Activated CD8-positive, alpha-beta memory T cell treated with anti-CD3 and anti-CD28 coated beads for 36 hours (primary cell): ENCODE measurements around the gene SPPL3. TPM values are rescaled to one million over a fixed set of nuclear protein-coding genes. Genes with fewer than 3 reads are reported as not detected.

ENCODE experiments used
- CTCF ChIA-PET: fragments of 350-600 bp; sonication (Branson Sonifier 250); formaldehyde crosslinking; loops from one replicate; lab custom pipeline; 2021; ENCODE audit warnings: antibody characterized with exemption; lab: Charles Lee
- POLR2A ChIA-PET: fragments of 350-600 bp; sonication (Branson Sonifier 250); formaldehyde crosslinking; loops from one replicate; lab custom pipeline; 2021; ENCODE audit warnings: antibody characterized with exemption; lab: Charles Lee
- total RNA-seq, 2 experiments: library from RNA; stranded (reverse); gene quantifications; one replicate each; pipeline ENCODE4 v1.2.3, GENCODE V29; 2021

SPPL3 gene
- total RNA-seq, 2 experiments from 2014 or later, result 30.6 to 31.0 TPM

DNA sequence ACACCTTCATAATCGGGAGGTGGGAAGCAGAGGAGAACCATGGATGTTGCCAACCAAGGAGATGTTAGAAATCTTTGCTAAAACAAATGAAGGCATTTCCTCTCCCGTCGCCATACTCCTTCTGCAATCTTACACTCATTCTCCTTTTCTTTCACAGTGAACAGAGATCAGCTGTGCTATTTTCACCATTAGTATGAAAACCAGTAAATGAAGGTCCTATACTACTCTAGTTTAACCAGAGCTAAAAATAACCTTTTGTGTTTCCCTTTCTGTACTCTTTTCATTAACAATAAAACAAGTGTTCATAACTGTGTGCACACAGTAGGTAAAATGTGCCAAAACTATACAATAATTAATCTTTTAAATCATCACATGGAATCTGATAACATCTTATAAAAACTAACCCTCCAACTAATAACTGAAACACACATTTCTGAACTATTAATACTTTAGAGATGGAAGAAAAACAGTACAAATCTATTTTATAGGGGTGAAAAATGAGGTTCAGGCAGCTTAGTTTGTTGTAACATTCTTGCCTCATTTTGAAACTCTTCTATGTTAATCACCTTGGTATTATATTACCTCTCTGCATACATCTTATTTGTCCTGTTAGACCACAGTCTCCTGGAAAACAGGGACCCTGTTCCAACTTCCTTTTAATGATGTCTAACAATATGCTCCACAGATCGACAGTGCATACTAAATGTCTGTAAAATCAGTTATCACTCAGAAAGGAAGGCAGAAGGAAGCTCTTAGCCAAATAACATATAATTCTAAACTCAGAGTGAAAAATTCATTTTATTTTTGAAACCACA lies 69.5 kb downstream of the SPPL3 start:
- CTCF ChIA-PET, result interaction anchor here (0.5 to 1.1 kb wide), 3 partner anchors 75 to 338 kb away, joined by 3 read pairs; no protein-coding TSS in a partner anchor
- POLR2A ChIA-PET, result interaction anchor here (0.6 kb wide), 2 partner anchors 138 to 432 kb away, joined by 3 to 5 read pairs; no protein-coding TSS in a partner anchor

DNA sequence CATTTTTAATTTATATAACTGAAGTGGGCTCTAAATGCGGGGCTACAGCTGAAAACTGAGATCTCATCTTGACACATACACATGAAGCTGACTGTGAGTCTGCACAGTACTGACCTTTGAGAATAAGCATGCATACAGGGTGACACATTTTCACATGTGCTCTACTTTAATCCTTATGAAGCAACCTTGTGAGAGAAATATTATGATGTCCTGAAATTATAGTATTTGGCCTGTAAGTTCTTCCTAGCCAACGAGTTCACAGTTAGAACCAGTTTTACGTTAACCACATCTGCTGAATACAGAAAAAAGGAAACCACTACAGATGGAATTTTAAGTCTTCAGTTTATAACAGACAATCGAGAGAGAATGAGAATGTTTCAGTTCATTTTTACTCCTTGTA lies 70.3 kb downstream of the SPPL3 start:
- ChIA-PET POLR2A (interaction anchor here (0.6 kb wide), 1 partner anchor 138 kb away, joined by 3 read pairs; no protein-coding TSS in a partner anchor), CTCF (no interaction called here)

DNA sequence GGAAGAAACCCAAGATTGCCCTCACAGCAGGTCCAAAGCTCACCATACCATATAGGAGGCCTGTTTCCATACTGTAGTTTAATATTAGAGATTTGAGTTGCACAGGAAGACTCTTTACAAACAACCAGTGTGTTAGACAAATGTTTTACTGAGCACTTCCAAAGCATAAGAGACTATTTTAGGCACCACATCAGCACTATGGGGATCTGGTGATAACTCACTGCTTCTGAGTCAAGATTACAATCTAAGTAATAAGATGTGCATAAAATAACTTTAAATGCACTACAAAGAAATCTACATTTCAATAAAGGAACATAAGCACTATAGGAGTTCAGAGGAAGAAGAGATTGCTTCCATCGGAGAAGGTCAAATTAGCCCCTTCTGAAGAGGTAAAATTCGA lies 71.4 kb downstream of the SPPL3 start:
- POLR2A ChIA-PET, result no interaction called here
- CTCF ChIA-PET, result no interaction called here

DNA sequence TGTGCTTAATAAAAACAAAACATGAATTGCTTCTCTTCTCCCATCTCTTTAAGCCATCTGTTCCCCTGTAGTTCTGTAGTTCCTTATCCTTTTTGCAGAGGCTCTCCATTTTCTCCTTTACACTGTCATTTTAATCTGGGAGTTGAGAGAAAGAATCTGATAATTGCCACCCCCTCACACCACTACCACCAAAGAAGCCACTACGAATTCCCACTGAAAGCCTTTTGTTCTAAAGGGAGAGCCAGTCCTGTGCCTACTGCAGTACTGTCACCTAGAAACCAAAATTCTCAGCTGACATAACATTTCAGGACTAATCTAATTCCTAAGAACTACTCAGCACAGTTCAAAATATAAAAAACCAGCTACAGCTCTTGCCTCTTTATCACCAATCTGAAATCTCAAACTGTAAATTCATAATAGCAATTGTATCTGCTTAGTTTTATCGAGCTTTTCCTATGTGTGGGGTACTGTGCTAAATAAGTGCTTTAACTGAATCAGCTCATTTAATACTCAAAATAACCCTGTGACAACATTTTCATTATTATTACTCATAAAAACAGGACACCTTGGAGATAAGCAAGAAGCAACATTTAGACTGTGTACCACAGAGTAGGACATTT lies 72.4 kb downstream of the SPPL3 start:
- POLR2A ChIA-PET, result no interaction called here
- CTCF ChIA-PET, result no interaction called here

DNA sequence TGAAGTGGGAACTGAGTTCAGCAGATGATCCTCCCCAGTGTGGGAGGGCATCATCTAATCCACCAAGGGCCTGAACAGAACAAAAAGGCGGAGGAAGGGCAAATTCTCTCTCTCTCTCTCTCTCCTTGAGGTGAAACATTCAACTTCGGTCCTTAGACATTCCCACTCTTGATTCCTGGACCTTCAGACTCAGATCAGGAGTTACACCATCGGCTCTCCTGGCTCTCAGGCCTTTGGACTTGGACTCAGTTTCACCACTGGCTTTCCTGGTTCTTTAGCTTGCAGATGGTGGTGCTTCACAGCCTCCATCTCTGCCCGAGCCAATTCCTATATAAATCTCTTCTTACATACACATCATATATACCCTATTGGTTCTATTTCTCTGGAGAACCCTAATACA lies 73.2 kb downstream of the SPPL3 start:
- ChIA-PET CTCF (no interaction called here), POLR2A (no interaction called here)

DNA sequence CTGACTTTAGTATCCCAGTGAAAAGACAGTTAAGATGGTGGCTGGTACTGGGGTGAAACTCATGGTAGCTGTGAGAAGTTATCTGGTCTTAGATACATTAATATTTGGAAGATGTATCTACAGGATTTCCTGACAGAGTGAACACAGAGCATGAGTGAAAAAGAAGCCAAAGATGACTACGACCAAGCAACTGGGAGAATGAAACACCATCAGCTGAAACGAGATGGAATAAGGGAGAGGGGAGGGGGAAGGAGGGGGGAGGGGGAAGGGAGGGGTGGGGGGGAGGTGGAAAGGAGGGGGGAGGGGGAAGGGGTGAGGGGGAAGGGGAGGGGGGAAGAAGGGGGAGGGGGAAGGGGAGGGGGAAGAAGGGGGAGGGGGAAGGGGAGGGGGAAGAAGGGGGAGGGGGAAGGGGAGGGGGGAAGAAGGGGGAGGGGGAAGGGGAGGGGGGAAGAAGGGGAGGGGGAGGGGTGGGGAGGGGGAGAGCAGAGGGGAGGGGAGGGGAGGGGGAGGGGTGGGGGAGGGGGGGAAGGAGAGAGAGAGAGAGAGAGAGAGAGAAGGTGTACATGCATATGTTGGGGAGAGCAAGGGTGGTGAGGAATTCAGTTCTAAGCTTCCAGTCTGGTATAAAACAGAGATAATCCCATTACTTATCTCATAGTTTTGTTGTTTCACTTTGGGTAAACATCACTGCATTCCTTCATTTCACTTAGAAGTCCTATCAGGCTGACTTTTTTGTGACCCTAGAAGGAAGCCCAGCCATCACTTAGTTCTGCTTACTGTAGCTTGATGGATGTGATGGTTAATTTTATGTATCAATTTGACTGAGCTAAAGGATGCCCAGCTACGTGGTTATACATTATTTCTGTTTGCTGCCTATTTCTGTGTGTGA lies 73.9 kb downstream of the SPPL3 start:
- ChIA-PET POLR2A (no interaction called here), CTCF (no interaction called here)

DNA sequence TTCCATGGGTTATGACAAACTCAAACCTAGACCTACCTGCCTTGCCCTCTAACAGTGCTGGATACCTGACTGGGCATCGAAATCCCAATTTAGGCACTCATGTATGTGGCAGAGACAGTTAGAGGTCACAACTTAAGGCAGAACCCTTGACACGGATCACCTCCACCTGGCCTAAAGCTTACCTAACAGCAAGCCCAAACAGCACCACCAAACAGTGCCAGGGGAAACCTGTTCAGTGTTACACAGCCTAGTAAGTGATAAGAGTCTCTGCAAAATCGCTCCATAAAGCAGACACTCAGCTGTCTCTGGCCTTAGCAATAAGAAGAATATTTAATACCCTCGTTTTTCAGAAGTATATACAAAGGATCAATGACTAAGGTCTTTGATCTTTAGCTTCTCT lies 77.8 kb downstream of the SPPL3 start:
- ChIA-PET CTCF (no interaction called here), POLR2A (no interaction called here)

DNA sequence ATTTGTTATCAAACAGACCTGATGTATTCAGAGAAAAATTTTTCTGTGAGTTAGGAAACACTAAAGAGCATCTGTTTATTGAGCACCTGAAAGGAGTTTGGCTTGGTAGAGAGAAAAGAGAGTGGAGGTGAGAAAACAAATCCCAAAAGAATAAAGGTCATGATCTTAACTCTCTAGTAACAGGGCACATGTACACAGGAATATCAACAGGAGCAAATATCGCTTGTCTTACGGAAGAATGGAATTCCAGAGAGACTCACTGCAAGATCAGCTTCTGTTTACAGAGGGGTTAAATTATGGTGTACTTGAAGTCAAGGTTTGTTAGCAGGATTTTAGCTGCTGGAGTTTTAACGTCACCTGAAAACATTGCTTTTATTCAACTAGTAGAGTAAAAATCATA lies 78.8 kb downstream of the SPPL3 start:
- ChIA-PET CTCF (no interaction called here), POLR2A (no interaction called here)

DNA sequence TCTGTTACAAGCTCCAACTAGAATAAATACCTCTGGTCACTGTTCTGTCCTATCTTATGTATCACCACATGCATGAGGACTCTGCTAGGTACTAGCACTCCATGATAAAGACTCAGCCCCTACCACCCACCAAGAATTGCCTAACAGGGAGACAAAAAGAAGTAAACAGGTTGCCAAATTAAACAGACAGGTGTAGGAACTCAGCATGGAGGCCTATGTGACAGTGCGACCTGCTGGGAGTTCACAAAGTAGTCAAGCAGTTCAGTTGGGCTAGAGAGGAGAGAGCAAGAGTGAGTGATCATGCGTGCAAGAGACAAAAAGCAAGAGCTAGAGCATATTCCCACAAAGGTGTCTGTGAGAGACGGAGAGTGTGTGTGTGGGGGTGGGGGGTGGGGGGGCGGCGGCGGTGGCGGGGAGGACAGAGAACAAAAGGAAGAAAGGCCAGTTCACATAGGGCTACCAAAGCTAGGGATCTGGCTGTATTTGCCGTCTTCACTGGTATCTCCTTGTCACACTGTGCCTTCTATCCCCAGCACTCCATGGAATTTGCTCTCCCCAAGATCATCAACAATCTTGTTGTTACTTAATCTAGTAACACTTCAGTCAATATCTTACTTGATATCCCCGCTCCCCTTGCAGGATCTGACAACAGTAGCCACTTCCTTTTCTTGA lies 81.2 kb downstream of the SPPL3 start:
- ChIA-PET CTCF (interaction anchor here (0.6 kb wide), 1 partner anchor 273 kb away, joined by 3 read pairs; no protein-coding TSS in a partner anchor), POLR2A (no interaction called here)

DNA sequence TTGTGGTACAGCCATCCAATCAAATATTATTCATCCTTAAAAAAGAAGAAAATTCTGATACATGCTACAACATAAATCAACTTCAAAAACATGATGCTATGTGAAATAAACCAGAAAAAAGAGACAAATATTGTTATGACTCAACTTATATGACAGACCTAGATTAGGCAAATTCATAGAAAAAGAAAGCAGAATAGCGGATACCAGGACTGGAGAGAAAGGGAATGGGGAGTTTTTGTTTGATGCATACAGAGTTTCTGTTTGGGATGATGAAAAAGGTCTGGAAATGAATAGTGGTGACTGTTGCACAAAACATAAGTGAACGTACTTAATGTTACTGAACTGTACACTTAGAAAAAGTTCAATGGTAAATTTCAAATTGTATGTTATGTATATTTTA lies 82.3 kb downstream of the SPPL3 start:
- CTCF ChIA-PET, result no interaction called here
- POLR2A ChIA-PET, result no interaction called here

DNA sequence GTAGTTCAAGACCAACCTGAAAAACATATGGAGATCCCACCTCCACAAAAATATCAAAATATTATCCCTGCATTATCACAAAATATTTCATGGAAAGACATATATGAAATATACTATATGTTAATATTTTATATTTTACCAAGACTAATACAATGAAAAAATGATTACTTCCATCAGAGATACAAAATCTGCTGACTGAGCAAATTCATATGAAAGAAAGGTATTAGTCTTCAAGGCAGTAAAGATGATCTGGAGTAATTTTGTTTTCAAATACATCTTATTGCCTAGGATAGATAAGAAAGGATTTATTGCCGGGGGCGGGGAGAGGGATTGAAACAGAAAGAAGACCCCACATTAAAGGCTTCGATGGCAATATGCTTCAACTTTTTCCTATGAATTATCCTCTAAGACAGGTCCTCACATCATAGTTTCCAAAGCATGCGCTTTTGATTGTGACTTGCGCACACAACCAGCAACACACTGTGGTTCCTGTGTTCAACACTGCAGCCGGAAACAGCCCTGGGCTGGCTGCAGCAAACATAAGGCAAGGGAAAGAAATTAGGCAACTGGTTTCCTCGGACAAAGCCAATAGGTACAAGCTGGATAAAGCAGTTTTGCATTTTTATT lies 83.2 kb downstream of the SPPL3 start:
- ChIA-PET CTCF (no interaction called here), POLR2A (no interaction called here)

DNA sequence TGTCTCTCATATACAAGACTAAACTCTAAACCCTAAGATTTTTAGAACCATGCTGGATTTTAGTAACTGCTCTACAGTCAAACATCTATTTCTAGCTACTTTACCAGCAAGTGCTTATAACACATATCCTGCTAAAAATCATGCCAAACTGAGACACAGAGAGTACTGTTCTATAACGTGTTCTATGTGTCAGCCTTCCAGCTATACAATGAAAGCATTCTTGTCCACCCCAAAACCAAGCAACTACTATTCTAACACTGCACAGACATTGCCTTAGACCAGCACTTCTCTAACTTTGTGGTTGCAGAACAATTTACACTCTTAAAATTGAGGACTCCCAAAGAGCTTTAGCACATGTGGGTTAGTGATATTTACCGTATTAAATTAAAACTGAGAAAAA lies 85.7 kb downstream of the SPPL3 start:
- ChIA-PET CTCF (no interaction called here), POLR2A (interaction anchor here (0.6 kb wide), 1 partner anchor 153 kb away, joined by 5 read pairs; no protein-coding TSS in a partner anchor)

DNA sequence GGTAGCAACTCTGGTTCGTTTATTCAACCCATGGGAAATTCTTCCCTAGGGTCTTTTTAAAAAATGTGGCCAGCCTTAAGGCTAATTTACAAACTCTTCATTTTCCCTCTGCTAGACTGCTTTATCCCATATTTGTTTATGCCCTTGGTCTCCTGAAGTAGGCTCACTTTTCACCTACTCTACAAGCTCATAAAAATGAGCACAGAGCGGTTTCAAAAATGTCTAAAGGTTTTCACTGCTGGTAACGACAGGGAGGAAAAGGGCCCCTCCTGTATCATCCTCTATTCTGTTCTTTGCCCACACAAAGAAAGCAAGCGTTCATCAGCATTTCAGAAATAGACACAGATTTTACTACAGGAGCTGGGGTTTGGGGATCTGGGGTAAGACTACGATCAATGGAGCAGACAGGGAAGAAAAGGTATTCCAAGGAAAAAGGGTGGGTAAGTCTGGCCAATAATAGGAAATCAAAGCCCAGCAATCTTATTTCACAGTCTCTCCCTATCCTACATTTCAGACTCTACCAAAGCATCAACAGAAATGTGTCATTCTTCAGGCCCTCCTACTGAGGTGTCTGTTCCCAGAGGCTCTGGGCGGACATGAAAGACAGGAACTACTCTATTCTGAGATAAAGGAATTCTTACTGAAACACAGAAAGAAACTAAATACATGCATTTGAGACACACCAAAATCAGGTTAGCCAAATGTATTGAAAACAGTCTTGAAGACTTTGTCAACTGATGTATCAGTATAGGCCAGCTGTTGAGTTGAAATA lies 86.4 kb downstream of the SPPL3 start:
- POLR2A ChIA-PET, result interaction anchor here (0.6 kb wide), 1 partner anchor 154 kb away, joined by 5 read pairs; no protein-coding TSS in a partner anchor
- CTCF ChIA-PET, result no interaction called here

DNA sequence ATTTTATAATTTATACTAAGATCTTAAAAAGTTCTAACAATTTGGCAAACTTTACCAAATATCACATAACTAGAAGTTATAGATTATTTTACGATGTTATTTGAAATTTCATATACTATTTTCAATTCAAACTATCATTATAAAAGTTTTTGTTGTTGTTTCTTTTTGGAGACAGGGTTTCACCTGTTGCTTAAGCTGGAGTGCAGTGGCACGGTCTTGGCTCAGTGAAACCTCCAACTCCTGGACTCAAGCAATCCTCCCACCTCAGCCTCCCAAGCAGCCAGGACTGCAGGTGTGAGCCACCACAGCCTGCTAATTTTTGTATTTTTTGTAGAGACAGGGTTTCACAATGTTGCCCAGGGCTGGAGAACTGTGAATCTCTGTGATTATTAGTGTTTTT lies 87.8 kb downstream of the SPPL3 start:
- CTCF ChIA-PET, result no interaction called here
- POLR2A ChIA-PET, result no interaction called here

DNA sequence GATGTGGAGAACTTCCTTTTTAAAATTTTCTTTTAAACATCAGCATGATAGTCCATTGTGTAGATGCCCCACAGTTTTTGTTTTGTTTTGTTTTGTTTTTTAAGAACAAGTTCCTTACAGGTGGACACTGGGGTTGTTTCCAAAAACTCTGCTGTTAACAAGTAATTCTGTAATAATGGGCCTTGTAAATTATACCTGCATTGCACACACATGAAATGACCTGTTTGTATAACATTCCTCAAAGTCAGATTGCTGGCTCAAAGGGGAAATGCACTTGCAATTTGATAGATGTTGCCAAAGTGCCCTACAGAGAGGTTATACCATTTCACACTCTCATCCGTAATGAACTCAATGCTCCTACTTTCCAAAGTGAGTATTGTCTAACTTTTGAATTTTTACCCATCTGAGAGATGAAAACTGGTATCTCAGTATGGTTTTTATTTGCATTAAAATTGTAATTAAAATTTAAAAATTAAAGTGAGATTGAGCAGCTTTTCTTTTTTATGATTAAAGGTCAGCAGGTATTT lies 89.2 kb downstream of the SPPL3 start:
- ChIA-PET CTCF (no interaction called here), POLR2A (no interaction called here)

DNA sequence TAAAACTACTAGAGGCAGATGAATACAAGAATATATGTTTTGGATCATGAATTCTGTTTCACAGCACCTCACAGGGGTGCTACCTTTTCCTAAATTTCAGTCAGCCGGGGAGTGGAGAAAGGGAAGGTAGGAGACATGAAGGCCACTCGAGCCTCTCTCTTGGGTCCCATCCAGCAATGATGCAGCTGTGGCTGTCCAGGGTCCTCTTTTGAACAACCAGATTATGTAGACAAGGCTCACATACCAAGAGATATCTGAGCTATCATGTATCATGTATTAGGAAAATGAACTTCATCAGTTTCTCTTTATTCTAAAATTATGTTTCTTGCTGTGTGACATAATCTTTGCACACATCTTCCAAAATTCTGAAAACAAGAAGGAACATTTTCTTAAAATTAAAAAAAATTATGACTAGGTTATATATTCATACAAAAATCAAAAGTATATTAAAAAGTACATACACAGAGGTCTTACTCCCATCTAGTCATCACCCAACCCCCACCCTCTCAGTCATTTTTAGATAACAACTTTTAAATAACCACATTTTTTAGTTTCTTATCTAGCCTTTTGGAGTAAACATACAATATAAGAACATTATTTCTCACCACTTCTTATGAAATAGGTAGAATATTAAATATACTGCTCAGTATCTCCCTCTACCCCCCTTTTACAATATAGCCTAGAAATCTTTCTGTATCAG lies 89.8 kb downstream of the SPPL3 start:
- ChIA-PET CTCF (no interaction called here), POLR2A (no interaction called here)

DNA sequence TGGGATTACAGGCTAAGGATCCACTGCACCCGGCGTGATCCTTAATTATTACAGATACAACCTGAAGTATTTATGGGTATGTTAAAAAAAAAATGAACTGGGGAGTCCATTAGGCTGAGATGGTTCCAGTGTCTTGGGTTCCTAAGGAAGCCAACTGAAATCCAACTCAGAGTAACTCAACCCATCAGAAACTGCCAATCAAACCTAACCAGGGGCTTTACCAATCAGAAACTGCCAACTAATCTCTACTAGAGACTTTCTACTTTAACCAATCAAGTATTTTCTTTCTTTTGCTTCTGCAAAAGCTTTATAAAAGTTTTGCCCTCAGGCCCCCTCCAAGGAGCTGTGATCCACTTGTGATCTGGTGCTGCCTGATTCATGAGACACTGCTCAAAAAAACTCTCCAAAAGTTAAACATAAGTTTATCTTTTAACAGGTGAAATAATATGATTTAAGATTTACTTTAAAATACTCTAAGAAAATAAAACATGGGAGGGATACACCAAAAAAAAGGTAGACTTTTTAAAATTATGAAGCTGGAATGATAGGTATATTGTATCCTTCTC lies 90.5 kb downstream of the SPPL3 start:
- ChIA-PET CTCF (interaction anchor here (1.0 kb wide), 1 partner anchor 89 kb away, joined by 3 read pairs; no protein-coding TSS in a partner anchor), POLR2A (no interaction called here)
